Measurements from ENCODE around the gene ARMC9.

DNA sequence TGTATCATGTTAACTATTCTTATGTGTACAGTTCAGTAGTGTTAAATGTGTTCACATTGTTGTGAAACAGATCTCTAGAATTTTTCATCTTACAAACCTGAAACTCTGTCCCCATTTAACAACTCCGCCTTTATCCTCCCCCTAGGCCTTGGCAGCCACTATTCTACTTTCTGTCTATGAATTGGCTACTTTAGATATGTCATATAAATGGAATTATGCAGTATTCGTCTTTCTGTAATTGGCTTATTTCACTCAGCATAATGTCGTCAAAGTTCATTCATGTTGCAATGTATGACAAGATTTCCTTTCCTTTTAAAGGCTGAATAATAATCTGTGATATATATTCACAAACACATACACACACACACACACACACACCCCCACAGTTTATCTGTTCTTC is 12.4 kb downstream of the ARMC9 start:
- TF ChIP-seq CTCF (IDR thresholded peaks at IDR 0.05 in 4 of 5, conservative IDR thresholded peaks at IDR 0.05 in 1 of 5) (no peak), POLR2A (IDR thresholded peaks at IDR 0.05) (no peak)

Data from gastrocnemius medialis (tissue), 4 donors.